Testis (tissue), 2 donors: ENCODE results near the gene KIF26B.

Experiments
- POLR2A ChIP-seq: fragments of 450-650 bp; IDR thresholded peaks from one replicate; pipeline ENCODE4 v1.6.1; 2017; ENCODE audit warnings: antibody characterized with exemption, mild to moderate bottlenecking, moderate library complexity
- TF ChIP-seq, protein P1 (sequence below), 3 experiments: fragments of 450-650 bp in 2 of 3; fragments of 200-600 bp in 1 of 3; sonication (generic) in 1 of 3; IDR thresholded peaks; one replicate each; pipeline ENCODE4 v1.5.1; 2016 to 2019; ENCODE audit warnings: antibody characterized with exemption in 3 of 3, mild to moderate bottlenecking in 2 of 3, moderate library complexity in 1 of 3

DNA sequence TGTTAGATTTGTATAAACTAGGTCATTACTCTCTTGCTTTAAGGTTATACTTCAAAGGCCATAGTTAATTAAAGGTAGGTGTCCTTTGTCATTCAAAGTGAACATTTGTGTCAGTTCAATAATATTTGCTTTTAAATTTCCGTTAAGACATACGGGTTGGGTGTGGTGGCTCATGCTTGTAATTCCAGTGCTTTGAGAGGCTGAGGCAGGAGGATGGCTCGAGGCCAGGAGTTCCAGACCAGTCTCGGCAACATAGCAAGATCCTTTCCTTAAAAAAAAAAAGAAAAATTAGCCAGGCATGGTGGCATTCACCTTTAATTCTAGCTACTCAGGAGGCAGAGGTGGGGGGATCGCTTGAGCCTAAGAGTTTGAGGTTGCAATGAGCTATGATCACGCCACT lies 80.4 kb downstream of the KIF26B start:
- TF ChIP-seq, protein P1, sequence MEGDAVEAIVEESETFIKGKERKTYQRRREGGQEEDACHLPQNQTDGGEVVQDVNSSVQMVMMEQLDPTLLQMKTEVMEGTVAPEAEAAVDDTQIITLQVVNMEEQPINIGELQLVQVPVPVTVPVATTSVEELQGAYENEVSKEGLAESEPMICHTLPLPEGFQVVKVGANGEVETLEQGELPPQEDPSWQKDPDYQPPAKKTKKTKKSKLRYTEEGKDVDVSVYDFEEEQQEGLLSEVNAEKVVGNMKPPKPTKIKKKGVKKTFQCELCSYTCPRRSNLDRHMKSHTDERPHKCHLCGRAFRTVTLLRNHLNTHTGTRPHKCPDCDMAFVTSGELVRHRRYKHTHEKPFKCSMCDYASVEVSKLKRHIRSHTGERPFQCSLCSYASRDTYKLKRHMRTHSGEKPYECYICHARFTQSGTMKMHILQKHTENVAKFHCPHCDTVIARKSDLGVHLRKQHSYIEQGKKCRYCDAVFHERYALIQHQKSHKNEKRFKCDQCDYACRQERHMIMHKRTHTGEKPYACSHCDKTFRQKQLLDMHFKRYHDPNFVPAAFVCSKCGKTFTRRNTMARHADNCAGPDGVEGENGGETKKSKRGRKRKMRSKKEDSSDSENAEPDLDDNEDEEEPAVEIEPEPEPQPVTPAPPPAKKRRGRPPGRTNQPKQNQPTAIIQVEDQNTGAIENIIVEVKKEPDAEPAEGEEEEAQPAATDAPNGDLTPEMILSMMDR (IDR thresholded peaks at IDR 0.05), result no peak
- no peak for TF ChIP-seq POLR2A
